Activated CD4-positive, alpha-beta memory T cell treated with anti-CD3 and anti-CD28 coated beads, Interleukin-2, amount 10 ng/mL, durations not matched to agents 7 days and 5 days (primary cell): Measurements from ENCODE around the gene FXYD2. TPM values are rescaled to one million over a fixed set of nuclear protein-coding genes. Genes with fewer than 3 reads are reported as not detected.

Experiments used
- CTCF ChIA-PET: fragments of 350-600 bp; sonication (Branson Sonifier 250); formaldehyde crosslinking; loops from one replicate; lab custom pipeline; 2021; ENCODE audit warnings: antibody characterized with exemption, inconsistent platforms; lab: Charles Lee
- POLR2A ChIA-PET: fragments of 350-600 bp; sonication (Branson Sonifier 250); formaldehyde crosslinking; loops from one replicate; lab custom pipeline; 2021; ENCODE audit warnings: antibody characterized with exemption; lab: Charles Lee
- DNase-seq: peaks from one replicate; pipeline ENCODE4 v3.0.0-alpha.2; 2020
- H3K27ac Mint-ChIP-seq: one replicate; pipeline ENCODE4 v1.8.0; 2021; ENCODE audit warnings: mild to moderate bottlenecking, mixed read lengths
- H3K27me3 Mint-ChIP-seq: one replicate; pipeline ENCODE4 v1.8.0; 2021; ENCODE audit warnings: mixed read lengths
- H3K36me3 Mint-ChIP-seq: one replicate; pipeline ENCODE4 v1.8.0; 2021; ENCODE audit warnings: low read depth, mixed read lengths
- H3K4me1 Mint-ChIP-seq: one replicate; pipeline ENCODE4 v1.8.0; 2021; ENCODE audit warnings: mixed read lengths
- H3K4me3 Mint-ChIP-seq: one replicate; pipeline ENCODE4 v1.8.0; 2021; ENCODE audit warnings: mild to moderate bottlenecking, mixed read lengths
- H3K9me3 Mint-ChIP-seq: one replicate; pipeline ENCODE4 v1.8.0; 2021; ENCODE audit warnings: mixed read lengths
- total RNA-seq, 2 experiments: library from RNA; stranded (reverse); gene quantifications; one replicate each; pipeline ENCODE4 v1.2.3, GENCODE V29; 2021

Gene FXYD2
- total RNA-seq, 2 experiments from 2014 or later = 0.33 to 0.48 TPM

DNA sequence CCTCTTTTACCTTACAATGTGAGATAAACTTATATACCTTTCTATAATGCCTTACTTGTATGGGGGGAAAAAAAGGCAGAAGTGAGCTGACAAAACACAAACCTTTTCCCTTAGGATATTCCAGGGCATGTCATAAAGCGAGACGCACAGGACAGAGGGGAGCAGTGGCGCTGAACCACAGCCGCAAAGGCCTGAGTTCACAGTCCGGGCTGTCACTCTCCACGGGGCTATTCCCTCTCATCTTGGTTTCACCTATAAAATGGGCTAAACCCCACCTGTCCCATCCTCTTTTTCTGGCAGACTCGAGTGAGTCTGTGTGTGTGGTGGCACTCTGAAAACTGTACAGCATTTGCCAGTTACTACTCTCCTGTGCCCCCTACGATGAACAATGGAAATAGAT is 14.4 kb upstream of the FXYD2 start:
- DNase-seq = peak; percentile 3
- CTCF ChIA-PET = interaction anchor here (1.1 kb wide), 1 partner anchor 31 kb away, joined by 3 read pairs; no protein-coding TSS in a partner anchor
- no peaks in the 10 kb centered on the region for H3K9me3 Mint-ChIP-seq

GRCh38 chr11:117837791-117838190 is 13.2 kb upstream of the FXYD2 start:
- peaks cover 4% of the 10 kb centered on the region for H3K4me1 Mint-ChIP-seq
- no peaks in the 10 kb centered on the region for H3K9me3 Mint-ChIP-seq

More for the DNA sequence above, 14.4 kb upstream of the FXYD2 start:
- Mint-ChIP-seq H3K27me3 (peaks cover 24% of the 10 kb centered on the region), H3K27ac (no peak overlapping the region), H3K36me3 (no peaks in the 10 kb centered on the region), H3K4me3 (no peak overlapping the region), H3K4me1 (peaks cover 5% of the 10 kb centered on the region)
- POLR2A ChIA-PET = no interaction called here

GRCh38 chr11:117837070-117837776 is 12.7 kb upstream of the FXYD2 start:
- Mint-ChIP-seq H3K9me3 (no peaks in the 10 kb centered on the region), H3K36me3 (no peaks in the 10 kb centered on the region), H3K4me1 (peaks cover 4% of the 10 kb centered on the region), H3K27me3 (peaks cover 24% of the 10 kb centered on the region), H3K27ac (no peak overlapping the region), H3K4me3 (no peak overlapping the region)
- DNase-seq = peak; percentile 11
- POLR2A ChIA-PET = no interaction called here
- CTCF ChIA-PET = no interaction called here

More at GRCh38 chr11:117837791-117838190, 13.2 kb upstream of the FXYD2 start:
- Mint-ChIP-seq H3K36me3 (no peaks in the 10 kb centered on the region), H3K27me3 (peaks cover 24% of the 10 kb centered on the region), H3K27ac (no peak overlapping the region), H3K4me3 (no peak overlapping the region)
- no peak for DNase-seq
- POLR2A ChIA-PET = no interaction called here
- CTCF ChIA-PET = interaction anchor here (1.1 kb wide), 1 partner anchor 30 kb away, joined by 3 read pairs; no protein-coding TSS in a partner anchor

DNA sequence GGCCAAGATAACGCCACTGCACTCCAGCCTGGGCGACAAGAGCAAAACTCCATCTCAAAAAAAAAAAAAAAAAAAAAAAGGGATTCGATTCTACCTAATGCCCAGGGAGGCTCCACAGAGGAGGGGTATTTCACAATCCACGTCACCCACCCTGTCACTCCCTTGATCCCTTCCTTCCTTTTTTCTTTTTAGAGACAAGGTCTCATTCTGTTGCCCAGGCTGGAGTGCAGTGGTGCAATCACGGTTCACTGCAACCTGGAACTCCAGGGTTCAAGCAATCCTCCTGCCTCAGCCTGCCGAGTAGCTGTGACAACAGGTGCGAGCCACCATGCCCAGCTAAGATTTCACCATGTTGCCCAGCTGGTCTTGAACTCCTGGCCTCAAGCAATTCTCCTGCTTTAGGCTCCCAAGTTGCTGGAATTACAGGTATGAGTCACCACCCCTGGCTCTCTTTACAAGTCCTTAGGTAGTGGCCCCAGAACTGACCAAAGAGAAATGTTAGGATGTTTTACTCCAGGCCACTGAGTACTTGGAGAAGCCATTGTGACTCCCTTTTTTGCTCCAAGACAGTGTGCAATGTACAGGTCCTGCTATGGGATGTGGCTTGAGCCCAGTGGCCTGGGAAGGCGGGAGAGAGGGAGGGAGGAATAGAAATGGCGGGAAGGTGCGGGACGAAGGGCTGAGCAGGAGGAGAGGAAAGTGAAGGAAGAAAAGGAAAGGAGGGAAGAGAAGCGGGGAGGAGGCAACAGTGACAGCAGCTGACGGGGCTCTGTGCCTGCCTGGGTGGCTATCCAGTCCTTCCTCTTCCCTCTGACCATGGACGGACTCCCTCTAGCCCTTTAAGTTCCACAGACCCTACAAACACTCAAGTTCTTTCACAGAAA is 11.8 kb upstream of the FXYD2 start:
- no peak overlapping the region for H3K4me3 Mint-ChIP-seq
- peaks cover 24% of the 10 kb centered on the region for H3K27me3 Mint-ChIP-seq
- ChIA-PET POLR2A (no interaction called here), CTCF (interaction anchor here (1.0 to 2.7 kb wide), 2 partner anchors 12 to 19 kb away, joined by 3 to 9 read pairs; no protein-coding TSS in a partner anchor)
- no peaks in the 10 kb centered on the region for H3K9me3 Mint-ChIP-seq
- peak; percentile 13 for DNase-seq
- peaks cover 6% of the 10 kb centered on the region for H3K4me1 Mint-ChIP-seq
- no peaks in the 10 kb centered on the region for H3K36me3 Mint-ChIP-seq
- H3K27ac Mint-ChIP-seq = no peak overlapping the region

- Mint-ChIP-seq H3K9me3 (no peaks in the 10 kb centered on the region), H3K4me1 (peaks cover 14% of the 10 kb centered on the region), H3K27me3 (peaks cover 24% of the 10 kb centered on the region), H3K27ac (no peak overlapping the region), H3K36me3 (no peaks in the 10 kb centered on the region), H3K4me3 (no peak overlapping the region)
- peak; percentile 7 for DNase-seq
- POLR2A ChIA-PET = no interaction called here
- CTCF ChIA-PET = interaction anchor here (0.6 to 2.7 kb wide), 4 partner anchors 13 to 218 kb away, joined by 3 to 9 read pairs (median 4); no protein-coding TSS in a partner anchor
These were observed 11.0 kb upstream of the FXYD2 start for GRCh38 chr11:117835576-117835975.

GRCh38 chr11:117834838-117835443 is 10.4 kb upstream of the FXYD2 start:
- ChIA-PET POLR2A (interaction anchor here (1.6 kb wide), 1 partner anchor 217 kb away, joined by 4 read pairs; no protein-coding TSS in a partner anchor), CTCF (interaction anchor here (0.6 to 3.9 kb wide), 6 partner anchors 9 to 218 kb away, joined by 3 to 19 read pairs (median 8); no protein-coding TSS in a partner anchor)
- Mint-ChIP-seq H3K27me3 (peaks cover 24% of the 10 kb centered on the region), H3K36me3 (no peaks in the 10 kb centered on the region), H3K4me1 (peaks cover 20% of the 10 kb centered on the region), H3K4me3 (no peak overlapping the region), H3K9me3 (no peaks in the 10 kb centered on the region), H3K27ac (no peak overlapping the region)
- peak; percentile 4 for DNase-seq

DNA sequence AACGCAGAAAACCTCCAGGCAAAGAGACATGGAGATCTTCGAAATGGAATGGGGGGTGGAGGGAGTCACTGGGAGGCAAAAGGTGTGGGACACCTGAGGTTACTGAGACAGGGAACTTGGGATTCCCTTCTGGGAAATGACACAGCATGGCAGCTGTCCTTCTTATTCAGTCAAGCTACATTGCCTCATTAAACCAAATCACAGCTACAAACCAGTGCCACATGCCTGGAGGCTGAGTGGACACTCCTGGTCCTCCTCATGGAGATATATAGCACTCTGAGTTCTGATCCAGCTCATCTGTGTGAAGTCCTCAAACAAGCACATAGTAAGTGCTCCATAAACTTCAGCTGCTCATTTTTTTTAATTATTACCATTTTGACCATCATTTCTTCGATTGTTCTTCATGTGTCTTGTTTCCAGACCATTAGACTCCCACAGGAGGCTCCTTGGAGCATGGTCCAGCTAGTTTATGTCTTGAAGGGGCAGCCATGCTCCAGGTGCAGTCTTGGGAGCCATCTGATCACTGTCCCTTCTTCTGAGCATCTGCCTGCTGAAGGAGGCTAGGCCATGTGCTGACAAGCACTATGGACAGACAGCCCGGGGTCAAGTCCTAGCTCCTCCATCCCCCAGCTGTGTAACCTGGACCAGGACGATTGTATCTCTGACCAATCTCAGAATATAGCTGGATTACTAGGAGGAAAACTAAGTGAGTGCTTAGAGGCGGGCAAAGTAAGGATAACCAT is 9.7 kb upstream of the FXYD2 start:
- Mint-ChIP-seq H3K36me3 (no peaks in the 10 kb centered on the region), H3K4me1 (peaks cover 24% of the 10 kb centered on the region), H3K27ac (no peak overlapping the region), H3K27me3 (peaks cover 24% of the 10 kb centered on the region), H3K9me3 (no peaks in the 10 kb centered on the region), H3K4me3 (no peak overlapping the region)
- DNase-seq = no peak
- ChIA-PET CTCF (interaction anchor here (0.9 to 3.9 kb wide), 8 partner anchors 10 to 608 kb away, joined by 3 to 19 read pairs (median 6); no protein-coding TSS in a partner anchor), POLR2A (interaction anchor here (0.9 to 1.6 kb wide), 2 partner anchors 152 to 218 kb away, joined by 3 to 4 read pairs; partner anchors contain the start of gene IL10RA)

GRCh38 chr11:117833401-117833891 is 8.9 kb upstream of the FXYD2 start:
- DNase-seq = no peak
- Mint-ChIP-seq H3K4me3 (no peak overlapping the region), H3K9me3 (no peaks in the 10 kb centered on the region), H3K27ac (no peak overlapping the region), H3K27me3 (peaks cover 17% of the 10 kb centered on the region), H3K36me3 (no peaks in the 10 kb centered on the region), H3K4me1 (peaks cover 31% of the 10 kb centered on the region)
- ChIA-PET POLR2A (interaction anchor here (0.9 to 1.6 kb wide), 2 partner anchors 153 to 219 kb away, joined by 3 to 4 read pairs; partner anchors contain the start of gene IL10RA), CTCF (interaction anchor here (0.7 to 3.9 kb wide), 9 partner anchors 11 to 607 kb away, joined by 3 to 19 read pairs (median 5); no protein-coding TSS in a partner anchor)

DNA sequence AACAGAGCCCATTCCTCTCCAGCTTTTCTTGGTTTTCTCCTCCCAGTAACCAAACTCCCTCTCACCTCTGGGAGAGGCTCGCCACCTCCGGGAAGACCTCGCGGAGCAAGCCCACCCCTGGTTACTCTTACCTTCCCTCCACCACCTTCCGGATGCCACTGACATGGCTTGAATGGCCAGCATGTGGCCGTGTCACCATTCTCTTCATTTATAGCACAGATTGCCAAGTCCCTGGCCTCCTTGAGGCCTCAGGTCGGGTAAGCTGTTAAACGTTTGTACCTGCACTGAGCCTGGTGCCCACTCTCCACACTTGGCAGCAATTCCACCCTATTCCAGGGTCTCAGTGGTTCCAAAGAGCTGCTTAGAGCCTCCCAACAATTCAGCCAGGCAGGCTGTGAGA is 8.0 kb upstream of the FXYD2 start:
- ChIA-PET POLR2A (interaction anchor here (0.8 kb wide), 1 partner anchor 219 kb away, joined by 4 read pairs; no protein-coding TSS in a partner anchor), CTCF (interaction anchor here (0.7 to 3.9 kb wide), 5 partner anchors 9 to 114 kb away, joined by 3 to 19 read pairs (median 3); no protein-coding TSS in a partner anchor)
- DNase-seq = no peak
- Mint-ChIP-seq H3K27me3 (peaks cover 9% of the 10 kb centered on the region), H3K9me3 (no peaks in the 10 kb centered on the region), H3K36me3 (no peaks in the 10 kb centered on the region), H3K27ac (no peak overlapping the region), H3K4me3 (no peak overlapping the region), H3K4me1 (peaks cover 36% of the 10 kb centered on the region)

- Mint-ChIP-seq H3K27ac (no peak overlapping the region), H3K36me3 (no peaks in the 10 kb centered on the region), H3K4me3 (no peak overlapping the region), H3K27me3 (peaks cover 6% of the 10 kb centered on the region), H3K9me3 (no peaks in the 10 kb centered on the region), H3K4me1 (peaks cover 38% of the 10 kb centered on the region)
- CTCF ChIA-PET = interaction anchor here (1.4 to 3.9 kb wide), 3 partner anchors 9 to 115 kb away, joined by 3 to 19 read pairs (median 3); no protein-coding TSS in a partner anchor
- POLR2A ChIA-PET = interaction anchor here (0.8 kb wide), 1 partner anchor 220 kb away, joined by 4 read pairs; no protein-coding TSS in a partner anchor
- DNase-seq = peak; percentile 5
These were observed 7.3 kb upstream of the FXYD2 start for GRCh38 chr11:117831661-117832415.
